Fibroblast of skin of abdomen (primary cell): ENCODE data around the gene NFYB.

Experiments used
- DNase-seq: peaks from one replicate; pipeline ENCODE4 v3.0.0-alpha.2; 2013

The NFYB gene

DNA sequence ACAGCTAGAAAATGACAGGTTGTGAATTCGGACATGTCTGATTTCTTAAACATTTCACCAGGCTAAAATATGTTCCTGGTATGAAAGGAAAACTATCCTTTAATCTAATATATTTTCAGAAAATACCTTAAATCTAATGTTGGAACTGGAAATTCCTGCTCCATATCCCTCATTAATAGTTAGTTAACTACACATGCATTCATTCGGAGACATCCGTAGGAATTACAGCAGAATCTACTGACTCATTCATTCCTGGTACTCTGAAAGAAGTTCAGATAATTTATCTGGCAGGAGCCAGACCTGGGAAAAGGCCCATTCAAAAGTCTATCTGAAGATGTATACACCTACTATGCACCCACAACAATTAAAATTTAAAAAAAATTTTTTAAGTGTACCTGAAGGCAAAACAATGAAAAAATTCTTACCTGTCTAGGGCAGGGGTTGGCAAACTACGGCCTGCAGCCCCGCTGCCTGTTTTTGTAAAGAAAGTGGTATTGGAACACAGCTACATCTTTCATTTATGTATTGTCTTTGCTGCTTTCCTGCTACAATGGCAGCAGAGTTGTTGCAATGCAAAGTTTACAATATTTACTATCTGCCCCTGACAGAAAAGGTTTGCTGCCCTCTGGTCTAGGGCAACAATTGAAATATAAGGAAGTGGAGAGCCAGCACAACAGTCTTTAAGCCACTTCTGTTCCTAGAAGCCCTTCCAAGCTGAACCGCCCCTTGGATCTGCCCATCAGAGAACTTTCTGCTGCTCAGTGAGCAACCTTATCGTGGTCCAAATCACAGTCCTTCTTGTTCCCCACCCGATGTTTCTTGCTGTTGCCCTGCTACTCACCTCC, 17.9 kb upstream of the NFYB start:
- DNase-seq, result no peak

GRCh38 chr12:104154806-104155205, 16.8 kb upstream of the NFYB start:
- DNase-seq, result no peak

- DNase-seq, result no peak
These were observed 16.3 kb upstream of the NFYB start for GRCh38 chr12:104154286-104154685.

DNA sequence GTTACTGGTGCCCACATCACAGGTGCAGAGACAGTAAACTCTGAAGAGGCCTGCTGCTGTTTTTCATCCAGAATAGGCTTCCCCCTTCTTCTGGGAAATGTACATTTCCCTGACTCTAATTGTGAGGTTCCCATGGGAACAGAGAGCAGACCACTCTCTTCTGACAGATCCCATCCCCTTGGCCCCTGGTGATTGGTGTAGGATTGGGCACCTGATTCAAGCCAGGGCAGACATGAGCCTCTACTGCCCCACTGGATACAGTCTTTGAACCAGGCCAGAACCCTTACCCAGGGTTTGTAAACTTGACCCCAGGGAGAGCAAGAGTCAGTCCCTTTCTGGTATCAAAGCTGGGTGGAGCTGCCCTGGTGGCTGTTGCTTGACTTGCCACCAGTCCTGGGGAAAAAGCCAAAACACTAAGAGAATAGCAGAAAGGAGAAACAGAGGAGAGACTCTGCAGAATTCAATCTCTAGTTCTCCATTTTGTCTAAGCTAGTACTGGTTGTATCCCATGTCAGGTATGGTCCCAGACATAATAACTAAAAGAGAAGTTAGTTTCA, 14.8 kb upstream of the NFYB start:
- no peak for DNase-seq

- DNase-seq, result no peak
These were observed 12.4 kb upstream of the NFYB start for GRCh38 chr12:104150416-104150815.

DNA sequence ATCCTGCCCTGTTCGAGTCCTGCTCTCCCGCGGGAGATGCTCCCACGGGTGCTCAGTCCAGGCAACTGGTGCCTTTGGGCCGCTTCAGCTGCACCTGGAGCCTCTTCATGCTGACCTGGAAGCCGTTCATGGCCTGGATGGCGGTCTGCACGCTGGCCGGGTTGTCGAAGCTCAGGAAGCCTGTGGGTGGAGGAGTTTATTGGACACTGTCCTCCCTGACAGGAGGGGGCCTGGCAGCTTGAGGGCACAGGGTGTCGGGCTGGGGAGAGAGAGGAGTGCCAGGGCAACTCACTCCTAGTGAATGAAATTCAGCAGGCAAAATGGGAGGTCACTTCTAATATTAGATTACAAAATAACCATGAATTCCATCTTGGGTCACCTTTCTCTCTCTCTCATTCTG, 9.3 kb upstream of the NFYB start:
- no peak for DNase-seq

- DNase-seq, result no peak
These were observed 5.9 kb upstream of the NFYB start for GRCh38 chr12:104143918-104144317.

- no peak for DNase-seq
These were observed 5.0 kb upstream of the NFYB start for GRCh38 chr12:104143002-104143401.

DNA sequence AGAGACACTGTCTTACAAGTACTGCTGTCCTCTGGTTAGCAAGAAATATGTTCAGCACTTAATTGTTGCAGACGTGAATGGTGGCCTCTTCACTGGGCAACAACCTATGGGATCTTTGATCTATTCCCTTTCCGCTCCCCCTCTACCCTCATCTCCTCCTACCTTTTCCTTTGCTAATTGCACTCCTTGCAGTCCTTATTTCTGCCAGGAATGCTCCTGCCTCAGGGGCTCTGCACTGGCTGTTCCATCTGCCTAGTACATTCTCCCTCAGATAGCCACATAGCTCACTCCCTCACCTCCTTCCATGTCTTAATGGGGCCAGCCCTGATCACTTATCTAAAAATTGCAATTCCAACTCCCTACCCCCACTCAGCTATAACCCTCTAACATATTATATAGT, 4.5 kb upstream of the NFYB start:
- no peak for DNase-seq

DNA sequence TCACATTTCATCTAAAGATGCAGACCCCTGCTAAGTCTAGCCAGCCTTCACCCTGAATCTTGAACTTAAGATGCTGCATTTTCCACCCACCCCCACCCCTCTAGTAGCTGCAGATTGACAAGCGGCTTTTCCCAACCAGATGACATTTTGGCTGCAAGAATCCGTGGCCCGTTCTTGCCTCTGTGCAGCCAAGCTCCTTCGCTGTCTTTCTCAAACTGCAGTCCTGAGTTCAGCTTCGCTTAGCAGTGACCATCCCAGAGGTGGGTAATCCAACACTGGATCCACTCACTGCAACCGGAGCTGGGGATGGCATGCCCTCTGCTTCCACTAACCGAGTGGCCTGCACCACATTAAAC, 765 bp upstream of the NFYB start:
- peak; percentile 4 for DNase-seq

GRCh38 chr12:104137001-104137901, 759 bp downstream of the NFYB start:
- peak; percentile 63 for DNase-seq

DNA sequence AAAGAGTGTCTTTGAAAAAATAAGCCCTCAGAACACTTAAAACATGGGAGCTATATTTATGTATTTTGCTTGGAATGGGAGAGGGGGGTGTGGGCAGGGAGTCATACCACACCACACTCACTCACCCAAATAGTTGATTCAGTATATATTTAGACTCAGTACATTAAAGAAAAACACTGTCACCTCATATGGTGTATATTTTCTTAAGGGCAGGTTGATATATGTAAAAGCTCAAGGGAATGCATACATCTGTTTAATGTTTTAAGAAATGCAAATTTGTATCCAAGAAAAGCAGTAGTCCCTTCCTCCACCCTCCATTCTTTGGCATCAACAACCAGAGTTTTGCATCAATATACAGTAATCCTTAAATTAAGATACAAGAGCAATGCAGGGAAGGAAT, 1.4 kb downstream of the NFYB start:
- peak; percentile 29 for DNase-seq

- no peak for DNase-seq
These were observed 3.1 kb downstream of the NFYB start for GRCh38 chr12:104134882-104135281.

DNA sequence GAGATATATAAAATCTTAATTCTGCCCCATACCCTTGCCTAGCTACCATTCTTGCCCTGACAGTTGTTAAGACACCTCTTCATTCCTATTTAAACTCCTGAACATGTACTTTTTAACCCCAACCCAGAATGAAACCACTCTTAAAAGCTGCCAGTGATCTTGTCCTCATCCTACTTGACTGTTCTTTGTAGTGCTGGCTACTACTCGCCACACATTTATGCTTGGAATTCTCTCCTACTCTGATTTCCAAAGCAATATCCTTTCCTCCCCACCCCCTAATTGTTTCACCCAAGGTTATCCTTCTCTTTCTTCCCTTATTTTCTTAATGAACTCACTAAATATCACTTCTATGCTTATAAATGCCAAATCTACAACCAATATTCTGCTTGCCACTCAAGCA, 4.1 kb downstream of the NFYB start:
- DNase-seq, result peak; percentile 63

GRCh38 chr12:104133321-104133720, 4.7 kb downstream of the NFYB start:
- DNase-seq, result no peak

DNA sequence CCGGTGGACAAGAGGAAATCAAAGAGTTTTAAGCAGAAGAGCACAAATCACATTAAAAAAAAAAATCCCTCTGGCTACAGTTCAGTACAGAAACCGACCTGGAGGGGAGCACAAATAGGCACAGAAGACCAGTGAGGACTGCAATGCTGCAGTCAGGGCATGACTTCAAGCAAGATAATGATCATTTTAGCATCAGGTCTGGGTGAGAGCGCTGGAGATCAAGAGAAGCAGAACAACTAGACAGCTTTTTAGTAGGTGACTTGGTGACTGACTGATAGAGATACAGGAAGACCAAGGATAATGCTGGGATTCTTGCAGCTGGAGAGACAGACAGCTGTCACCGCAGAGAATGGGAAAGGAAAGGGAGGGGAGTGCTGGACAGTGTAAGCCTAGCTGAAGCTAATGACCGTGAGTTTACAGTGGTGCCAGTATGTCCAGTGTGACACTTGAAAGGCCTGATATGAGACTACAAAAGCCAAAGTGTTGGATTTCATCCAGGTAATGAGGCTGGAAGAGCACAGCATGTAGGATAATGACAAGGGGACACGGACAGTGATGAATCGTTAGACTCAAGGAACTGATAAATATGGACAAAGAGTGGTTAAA, 5.6 kb downstream of the NFYB start:
- no peak for DNase-seq

DNA sequence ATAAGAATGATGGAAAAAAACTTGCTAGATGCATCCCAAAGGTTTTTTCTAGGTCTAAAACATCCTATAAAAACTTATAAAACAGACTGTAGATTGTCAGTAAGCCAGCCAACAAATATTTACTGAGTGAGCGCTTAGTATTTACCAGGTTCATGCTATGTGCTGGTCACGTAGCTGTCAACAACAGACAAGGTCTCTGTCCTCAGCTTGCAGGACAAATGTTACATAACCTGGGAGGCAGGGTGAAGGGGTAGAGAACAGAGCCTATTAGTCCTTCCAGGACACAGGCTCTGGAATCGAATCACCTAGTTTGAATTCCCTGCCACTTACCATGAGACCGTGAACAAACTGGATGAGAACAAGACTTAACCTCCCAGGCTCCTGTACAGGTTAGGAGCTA, 6.4 kb downstream of the NFYB start:
- DNase-seq, result no peak

DNA sequence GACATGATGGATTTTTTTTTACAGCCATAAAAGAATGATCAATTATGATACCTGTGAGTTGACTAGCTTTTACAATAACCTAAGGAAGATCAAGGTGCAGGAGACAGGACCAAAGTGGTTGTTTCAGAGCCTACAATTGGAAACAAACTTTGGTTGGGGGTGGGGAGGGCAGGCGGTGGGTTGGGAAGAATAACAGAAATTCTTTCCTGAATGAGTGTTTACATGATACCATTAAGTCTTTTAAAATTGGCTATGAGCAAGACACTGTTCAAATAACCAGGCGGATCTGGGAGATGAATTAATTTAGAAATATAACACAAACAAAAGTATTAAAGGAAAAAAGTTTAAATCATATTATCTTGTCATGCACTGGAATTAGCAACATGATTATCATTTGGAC, 7.2 kb downstream of the NFYB start:
- DNase-seq, result peak; percentile 16

DNA sequence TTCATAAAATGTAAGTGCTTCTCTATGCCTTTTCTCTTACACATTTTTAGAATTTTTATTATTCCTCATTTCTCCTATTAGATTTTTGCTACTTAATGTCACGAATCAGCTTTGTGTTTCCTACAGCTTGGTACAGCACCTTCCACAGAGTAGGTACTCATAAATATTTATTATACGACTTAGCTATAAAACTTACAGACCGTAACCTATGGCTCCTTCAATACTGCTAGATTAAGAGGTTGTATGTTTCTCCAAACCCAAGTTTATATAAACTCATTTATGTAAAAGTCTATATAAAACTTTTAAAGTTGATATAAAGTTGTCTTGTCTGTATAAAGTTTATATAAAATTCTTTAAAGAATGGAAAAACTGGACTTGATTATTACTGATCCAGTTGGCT, 11.5 kb downstream of the NFYB start:
- no peak for DNase-seq

GRCh38 chr12:104122298-104122697, 15.7 kb downstream of the NFYB start:
- DNase-seq, result no peak

GRCh38 chr12:104121001-104121400, 17.0 kb downstream of the NFYB start:
- peak; percentile 66 for DNase-seq

GRCh38 chr12:104115587-104115975, 22.4 kb downstream of the NFYB start:
- no peak for DNase-seq
